Muscle of back (tissue), 11 donors: ENCODE measurements around the gene TNFSF9. TPM values are rescaled to one million over a fixed set of nuclear protein-coding genes. Genes with fewer than 3 reads are reported as not detected.
"Not testable (repeated sequence)": the region's sequence is repeated elsewhere in the genome, so short reads cannot be mapped to it uniquely, and the experiment has no call there.

Experiments
- DNase-seq, 3 donors: peaks; one replicate each; pipeline versions ENCODE4 v3.0.0 to v3.0.0-alpha.2; 2013
- polyA plus RNA-seq, 10 donors: library from polyadenylated mRNA; unstranded; fragments of 120-200 nt; gene quantifications; one replicate each; pipeline ENCODE4 v1.2.1, GENCODE V29; 2013; ENCODE audit not compliant: insufficient read length in 10 of 10

The TNFSF9 gene
- polyA plus RNA-seq, 10 donors, result 0.28 to 2.8 (median 1.2) TPM

DNA sequence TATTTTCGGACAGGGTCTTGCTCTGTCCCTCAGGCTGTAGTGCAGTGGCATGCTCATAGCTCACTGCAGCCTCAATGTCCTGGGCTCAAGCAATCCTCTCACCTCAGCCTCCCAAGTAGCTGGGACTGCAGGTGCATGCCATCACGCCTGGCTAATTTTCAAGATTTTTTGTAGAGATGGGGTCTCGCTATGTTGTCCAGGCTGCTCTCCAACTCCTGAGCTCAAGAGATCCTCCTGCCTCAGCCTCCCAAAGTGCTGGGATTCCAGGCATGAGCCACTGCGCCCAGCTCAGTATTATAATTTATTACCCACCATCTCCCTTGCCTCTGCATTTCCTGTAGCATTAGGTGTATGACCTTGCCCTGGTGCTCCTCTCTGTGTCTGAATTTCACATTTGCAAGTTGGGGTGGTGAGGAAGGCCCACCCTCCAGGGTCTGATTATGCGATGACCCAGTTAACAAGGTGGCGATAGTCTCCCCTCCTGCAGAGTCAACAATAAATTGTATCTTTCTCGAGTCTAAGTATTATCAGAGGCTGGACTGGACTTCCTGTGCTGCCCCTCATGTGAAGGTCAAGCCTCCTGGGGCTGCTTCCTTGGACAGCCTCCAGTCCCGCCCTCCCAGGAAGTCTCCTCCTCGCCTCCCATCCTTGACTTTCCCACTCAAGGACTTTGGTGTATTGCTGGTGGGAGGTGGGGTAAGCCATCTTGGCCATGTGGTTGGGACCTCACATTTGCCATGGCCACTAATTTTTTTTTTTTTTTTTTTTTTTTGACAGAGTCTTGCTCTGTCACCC lies 27.2 kb upstream of the TNFSF9 start:
- no peak for DNase-seq

DNA sequence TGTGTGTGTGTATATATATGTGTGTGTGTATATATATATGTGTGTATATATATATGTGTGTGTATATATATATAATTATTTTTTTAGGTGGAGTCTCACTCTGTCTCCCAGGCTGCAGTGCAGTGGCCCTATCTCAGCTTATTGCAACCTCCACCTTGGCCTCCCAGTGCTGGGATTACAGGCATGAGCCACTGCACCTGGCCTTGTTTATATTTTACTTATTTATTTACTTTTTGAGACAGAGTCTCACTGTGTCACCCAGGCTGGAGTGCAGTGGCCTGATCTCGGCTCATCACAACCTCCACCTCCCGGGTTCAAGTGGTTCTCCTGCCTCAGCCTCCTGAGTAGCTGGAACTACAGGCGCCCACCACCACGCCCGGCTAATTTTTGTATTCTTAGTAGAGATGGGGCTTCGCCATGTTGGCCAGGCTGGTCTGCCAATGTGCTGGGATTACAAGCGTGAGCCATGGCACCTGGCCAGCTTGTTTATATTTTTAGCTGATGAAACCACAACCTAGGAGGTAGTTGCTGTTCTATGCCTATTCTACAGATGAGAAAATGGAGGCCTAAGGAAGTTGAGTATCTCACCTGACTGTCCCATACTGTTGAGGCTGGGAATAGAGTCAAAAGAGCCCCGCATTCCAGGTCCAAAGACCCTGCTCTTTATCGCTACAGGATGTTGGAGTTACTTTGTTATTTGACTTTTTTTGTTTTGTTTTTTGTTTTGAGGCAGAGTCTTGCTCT lies 22.6 kb upstream of the TNFSF9 start:
- not testable (repeated sequence) for DNase-seq

DNA sequence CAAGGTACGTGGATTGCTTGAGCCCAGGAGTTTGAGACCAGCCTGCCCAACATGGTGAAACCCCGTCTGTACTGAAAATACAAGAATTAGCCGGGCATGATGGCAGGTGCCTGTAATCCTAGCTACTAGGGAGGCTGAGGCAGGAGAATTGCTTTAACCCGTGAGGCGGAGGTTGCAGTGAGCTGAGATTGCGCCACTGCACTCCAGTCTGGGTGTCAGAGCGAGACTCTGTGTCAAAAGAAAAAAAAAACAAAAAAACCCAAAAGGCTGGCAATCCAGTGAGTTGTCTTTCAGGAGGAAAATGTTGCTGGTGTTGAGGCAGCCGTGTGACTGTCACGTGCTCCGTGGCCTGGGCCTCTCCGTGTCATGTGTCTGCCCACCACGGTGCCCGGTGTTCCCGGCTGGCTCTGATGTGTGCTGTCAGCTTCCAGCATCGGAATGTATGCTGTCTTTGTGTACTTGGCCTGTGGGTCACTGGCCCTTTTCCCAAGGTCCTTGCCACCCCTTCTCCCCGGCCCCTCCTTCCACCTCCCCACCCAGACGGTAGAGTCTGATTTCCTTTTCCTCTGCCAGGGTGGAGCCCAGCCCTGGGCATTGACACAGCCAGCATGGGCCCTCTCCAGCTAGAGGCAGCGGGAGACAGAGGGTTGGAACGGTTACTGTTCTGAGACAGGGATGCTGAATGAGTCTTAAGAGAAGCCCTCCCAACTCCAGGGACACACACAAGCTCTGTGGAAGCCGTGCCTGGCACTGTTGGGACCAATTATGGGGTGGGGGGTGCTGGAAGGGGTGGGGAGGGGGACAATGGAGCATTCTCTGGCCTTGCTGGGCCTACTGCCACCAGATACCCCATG lies 21.5 kb upstream of the TNFSF9 start:
- no peak for DNase-seq

DNA sequence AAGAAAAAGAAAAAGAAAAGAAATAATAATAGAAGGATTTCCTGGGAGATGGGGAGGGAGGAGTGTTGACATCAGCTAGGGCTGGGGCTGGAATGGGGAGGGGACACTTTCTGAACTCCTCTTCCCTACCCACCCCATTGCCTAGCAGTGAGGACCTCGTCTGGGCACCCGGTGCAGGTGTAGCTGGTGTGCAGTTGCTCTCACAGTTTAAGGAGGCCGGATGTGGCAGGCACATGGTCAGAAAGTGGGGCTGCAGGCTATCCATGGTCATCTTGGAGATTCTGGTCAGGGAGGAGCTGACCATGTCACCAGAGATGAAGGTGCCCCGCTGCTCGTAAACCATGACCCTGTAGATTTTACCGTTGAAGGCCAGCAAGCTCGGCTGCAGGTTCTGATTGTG lies 20.2 kb upstream of the TNFSF9 start:
- DNase-seq, result no peak

DNA sequence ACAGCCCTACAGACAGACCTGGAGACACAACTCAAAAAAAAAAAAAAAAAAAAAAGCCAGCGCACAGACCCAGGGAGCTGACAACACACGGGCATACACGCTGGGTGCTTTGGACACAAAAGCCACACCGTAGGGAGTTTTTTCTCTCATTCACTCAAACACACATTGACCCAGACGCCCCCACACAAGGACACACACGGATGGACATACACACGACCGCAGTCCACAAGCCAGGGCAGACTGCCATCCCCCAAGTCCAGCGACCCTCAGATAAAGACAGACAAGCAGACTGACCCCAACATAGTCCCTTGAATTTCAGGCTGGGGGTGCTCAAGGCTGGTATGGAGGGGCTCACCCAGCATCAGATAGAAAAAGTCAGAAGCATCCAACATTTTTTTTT lies 16.7 kb upstream of the TNFSF9 start:
- DNase-seq, result no peak

DNA sequence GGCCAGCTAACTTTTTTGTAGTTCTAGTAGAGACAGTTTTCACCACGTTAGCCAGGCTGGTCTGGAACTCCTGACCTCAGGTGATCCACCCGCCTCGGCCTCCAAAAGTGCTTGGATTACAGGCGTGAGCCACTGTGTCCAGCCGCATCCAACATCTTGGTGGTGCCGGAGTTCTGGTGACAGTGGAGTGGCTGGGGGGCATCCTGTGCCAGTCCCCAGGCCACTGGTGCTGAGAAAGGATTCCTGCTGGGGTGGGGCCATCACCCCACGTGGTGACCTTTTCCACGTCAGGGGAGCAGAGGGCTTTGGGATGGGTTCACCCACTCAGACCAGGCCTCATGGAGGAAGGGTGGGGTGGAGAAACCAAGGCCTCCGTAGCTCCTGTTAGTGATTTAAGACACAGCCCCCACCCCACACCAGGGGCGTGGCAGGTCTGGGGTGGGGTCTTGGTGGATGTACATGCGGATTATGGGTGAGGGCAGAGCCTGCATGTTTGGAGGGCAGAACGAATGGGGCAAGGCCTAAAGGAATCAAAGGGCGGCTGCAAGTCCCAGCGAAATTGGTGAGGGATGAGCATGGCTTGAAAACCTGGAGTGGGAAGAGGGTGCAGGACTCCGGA lies 15.8 kb upstream of the TNFSF9 start:
- no peak for DNase-seq

DNA sequence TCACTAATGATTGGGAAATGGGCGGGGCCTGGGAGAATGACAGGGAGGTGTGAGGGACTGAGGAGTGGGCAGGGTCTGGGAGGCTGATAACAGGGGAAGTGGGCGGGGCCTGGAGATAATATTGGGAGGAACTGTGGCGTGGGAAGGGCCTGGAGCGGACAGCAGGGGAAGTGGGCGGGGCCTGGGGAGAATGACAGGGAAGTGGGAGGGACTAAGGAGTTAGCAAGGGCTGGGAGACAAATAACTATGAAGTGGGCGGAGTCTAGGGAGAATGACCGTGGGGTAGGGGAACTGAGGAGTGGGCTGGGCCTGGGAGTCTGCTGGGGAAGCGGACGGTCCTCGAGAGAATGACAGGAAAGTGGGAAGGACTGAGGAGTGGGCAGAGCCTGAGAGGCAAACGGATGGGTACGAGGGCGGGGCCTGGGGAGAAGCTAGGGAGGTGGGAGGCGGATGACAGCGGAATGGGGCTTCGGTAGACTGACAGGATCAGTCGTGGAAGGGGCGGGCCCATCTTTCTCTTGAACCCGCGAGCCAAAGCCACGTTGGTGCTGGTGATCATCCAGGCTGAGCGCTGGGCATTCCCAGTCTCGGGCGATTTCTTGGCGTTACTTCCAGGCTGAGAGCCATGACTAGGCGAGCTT lies 14.7 kb upstream of the TNFSF9 start:
- peak; percentile 85 to 95 (median 88) for DNase-seq

DNA sequence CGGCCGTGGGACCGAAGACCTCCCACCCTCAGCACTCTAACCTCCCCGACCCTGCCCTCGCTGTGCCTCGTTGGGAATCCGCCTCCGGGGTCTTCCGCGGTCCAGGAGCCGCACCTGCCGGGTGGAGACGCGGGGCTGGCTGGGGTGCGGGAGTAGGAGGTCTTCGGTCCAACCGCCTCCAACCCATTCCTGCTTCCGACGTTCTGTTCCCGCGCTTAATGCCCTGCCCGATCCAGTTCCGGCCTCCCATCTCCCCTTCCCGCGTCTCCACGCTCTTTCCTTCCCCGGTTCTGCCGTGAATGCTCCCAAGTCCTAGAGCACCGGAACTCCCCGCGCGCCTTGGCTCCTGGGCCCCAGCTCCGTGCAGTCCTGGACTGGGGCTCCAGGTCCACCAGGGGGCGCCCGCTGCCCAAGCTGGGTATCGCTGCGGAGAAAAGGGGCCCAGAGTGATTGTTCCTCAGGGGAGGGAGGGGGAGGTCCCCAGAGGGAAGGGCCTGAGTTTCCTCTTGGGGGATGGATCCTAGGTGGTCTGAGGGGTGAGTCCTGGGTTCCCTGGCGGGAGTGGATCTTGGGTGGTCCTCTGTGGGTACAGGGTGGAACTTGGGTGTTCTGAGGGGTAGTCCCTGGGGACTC lies 14.1 kb upstream of the TNFSF9 start:
- DNase-seq, result peak; percentile 80 to 92 (median 88)

DNA sequence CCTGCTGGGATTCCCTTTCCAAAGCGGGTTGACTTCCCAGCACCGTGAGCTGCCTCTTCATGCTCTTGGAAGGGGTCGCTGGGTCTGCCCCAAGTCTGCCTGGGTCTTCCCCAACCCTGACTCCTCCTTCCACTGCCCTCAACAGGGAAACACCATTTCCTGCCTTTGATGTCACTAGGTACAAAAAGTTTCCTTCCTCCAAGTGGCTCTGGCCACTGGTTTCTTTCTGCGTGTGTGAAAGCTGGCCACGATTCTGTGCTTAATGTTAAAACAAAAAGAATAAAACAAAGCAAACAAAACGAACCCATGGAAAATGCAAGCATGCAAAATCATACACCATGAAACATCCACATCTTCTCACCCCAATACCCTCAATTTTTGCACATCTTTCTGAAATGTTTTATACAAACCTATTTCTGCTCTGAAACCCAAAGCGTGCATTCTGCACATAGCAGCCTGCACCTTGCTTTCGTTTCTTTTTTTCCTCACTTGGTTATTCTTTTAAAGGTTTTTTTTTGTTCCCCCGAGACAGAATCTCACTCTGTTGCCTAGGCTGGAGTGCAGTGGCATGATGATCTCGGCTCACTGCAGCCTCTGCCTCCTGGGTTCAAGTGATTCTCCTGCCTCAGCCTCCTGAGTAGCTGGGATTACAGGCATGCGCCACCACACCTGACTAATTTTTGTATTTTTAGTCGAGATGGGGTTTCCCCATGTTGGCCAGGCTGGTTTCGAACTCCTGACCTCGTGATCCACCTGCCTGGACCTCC lies 12.5 kb upstream of the TNFSF9 start:
- DNase-seq, result no peak

DNA sequence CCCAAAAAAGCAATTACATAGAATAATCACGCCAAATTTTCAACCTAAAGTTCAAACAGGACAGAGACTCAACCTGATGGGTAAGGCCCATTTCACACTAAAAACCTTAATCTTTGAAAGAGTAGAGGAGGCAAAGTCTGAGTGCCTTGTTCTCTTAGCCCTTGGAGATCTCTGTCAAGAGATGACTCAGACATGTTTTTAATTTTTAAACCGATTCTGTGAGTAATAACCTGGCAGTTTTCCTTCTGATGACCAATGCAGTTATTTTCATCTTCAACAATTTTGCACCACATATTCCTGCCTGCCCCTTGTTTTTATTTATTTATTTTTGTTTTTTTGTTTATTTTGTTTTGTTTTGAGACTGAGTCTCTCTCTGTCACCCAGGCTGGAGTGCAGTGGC lies 11.5 kb upstream of the TNFSF9 start:
- peak in 2 of 3 donors; percentile 55 to 69 for DNase-seq

DNA sequence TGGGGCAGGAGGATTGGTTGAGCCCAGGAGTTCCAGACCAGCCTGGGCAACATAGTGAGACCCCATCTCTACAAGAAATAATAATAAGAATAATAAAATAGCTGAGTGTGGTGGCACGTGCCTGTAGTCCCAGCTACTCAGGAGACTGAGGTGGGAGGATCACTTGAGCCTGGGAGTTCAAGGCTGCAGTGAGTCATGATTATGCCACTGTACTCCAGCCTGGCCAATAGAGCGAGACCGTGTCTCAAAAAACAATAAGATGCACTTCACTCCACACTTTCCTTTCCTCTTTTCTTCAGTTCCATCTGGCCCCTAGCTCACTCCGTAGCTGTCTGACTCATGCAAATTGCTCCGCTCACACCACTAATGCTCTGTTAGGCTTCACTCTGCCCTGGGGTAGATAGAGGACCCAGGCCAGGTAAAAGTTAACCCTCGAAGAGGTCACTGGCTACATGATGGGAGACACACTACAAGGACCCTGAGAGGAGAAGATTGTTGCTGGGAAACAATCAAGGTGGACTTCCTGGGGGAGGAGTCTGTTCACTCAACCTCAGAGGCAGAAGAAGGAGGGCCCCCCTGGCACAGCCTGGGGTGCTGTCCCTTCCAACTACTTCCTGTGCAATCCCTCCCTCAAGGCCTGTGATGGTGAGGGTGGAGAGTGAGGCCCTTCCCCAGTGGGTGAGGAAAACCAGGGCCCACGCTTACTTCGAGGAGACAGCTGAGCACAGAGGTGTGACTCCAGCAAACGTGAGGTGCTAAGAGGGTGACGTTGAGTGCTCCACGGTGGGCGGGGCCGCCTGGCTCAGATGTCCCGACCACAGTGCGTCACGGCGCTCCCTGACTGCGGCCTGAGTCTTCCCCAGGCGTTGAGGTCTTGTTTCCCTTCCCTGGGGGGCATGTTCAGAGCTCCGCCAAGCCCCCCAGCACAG lies 8.8 kb upstream of the TNFSF9 start:
- no peak for DNase-seq

DNA sequence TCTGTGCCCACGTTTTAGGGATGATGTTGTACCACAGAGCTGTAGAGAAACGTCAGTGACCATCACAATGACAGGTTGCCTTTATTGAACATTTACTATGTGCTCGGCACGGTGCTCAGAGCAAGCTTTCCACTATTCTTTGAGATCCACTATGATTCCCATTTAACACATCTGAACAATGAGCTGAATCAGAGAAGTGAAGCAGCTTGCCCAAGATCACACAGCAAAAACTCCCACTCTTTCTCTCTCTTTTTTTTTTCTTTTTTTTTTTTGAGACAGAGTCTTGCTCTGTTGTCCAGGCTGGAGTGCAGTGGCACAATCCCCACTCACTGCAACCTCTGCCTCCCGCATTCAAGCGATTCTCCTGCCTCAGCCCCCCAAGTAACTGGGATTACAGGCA lies 8.1 kb upstream of the TNFSF9 start:
- no peak for DNase-seq

DNA sequence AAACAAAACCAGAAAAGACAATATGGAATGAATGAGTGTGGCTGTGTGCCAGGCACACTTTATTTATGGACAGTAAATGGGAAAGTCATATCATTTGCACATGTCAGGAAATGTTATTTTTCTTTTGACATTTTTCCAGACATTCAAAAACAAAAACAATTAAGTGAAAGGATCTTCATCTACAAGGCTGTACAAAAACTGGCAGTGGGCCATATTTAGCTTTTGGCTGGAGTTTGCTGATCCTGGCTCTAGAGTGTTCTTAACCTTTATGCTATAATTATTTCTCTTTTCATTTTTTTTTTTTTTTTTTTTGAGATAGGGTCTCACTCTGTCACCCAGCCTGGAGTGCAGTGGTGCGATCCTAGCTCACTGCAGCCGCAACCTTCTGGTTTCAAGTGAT lies 6.5 kb upstream of the TNFSF9 start:
- peak in 1 of 3 donors; percentile 53 for DNase-seq

DNA sequence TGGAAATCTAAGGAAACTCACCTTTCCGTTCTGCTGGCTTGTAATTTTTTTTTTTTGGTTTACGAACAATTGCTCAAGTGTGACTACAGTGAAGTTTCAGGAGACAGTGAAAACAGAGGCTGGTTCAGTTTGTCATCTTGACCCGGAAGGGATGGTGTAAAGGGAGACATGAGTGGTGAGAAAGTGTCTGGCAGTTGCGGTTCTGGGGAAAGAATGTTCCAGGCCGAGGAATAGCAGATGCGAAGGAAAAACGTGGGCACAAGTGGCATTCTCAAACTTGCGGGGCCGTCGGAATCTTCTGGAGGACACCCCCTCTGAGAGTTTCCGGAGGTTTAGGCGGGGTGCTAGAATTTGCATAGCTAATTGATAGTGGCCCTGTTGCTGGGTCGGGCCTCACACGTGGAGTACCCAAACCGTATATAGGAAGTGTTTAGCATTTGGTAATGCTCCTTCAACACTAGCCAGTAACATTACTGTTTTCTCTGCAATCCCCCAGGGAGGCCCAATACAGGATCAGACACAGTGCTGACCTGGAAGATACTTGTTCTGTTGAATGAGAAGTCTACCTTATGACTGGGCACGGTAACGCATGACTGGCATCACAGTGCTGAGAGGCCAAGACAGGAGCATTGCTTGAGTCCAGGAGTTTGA lies 2.8 kb upstream of the TNFSF9 start:
- DNase-seq, result no peak

DNA sequence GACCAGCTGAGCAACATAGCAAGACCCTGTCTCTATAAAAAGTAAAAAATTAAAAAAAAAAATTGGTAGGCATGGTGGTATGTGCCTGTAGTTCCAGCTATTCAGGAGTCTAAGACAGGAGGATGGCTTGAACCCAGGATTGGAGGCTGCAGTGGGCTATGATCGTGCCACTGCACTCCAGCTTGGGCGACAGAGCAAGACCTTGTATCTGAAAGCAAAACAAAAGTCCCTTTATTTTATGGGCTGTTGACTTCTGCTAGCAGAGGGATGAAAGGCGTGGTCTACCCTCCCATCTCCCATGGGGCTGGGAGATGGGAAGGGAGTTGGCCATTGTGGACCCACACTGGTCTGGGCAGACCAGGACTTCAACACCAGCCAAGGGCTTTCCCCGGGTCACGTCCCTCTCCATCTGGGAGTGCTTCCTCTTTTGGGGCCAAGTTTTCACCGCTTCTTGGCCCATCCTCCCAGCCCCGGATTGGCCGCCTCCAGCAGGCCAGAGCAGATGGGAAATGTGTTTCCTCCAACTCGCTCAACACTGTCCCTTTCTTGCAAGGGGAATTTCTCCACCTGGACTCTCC lies 2.2 kb upstream of the TNFSF9 start:
- DNase-seq, result peak in 2 of 3 donors; percentile 75 to 89

DNA sequence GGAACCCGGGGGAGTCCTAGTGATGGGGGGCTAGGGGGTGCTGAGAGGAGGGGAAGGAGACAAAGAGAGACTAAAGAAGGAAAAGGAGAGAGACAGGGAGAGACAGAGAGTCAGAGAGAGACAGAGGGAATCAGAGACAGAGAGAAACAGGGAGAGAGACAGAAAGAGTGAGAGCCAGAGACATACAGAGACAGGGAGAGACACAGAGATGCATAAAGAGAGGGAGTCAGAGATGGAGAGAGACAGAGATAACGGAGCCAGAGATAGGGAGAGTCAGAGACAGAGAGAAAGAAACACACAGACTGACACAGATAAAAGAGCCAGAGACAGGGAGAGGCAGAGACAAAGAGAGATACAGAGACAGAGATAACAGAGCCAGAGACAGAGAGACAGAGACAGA lies 1.5 kb upstream of the TNFSF9 start:
- no peak for DNase-seq

DNA sequence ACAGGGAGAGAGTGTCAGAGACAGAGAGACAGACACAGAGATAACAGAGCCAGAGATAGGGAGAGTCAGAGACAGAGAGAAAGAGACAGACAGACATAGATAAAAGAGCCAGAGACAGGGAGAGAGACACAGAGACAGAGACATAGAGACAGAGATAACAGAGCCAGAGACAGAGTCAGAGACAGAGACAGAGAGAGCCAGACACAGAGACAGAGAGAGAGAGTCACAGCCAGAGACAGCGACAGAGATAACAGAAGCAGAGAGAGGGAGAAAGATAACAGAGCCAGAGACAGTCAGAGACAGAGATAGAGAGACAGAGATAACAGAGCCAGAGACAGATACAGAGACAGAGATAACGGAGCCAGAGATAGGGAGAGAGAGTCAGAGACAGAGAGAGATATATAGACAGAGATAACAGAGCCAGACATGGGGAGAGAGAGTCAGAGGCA lies 865 bp upstream of the TNFSF9 start:
- no peak for DNase-seq
